ENCODE measurements around the gene NME7.

DNA sequence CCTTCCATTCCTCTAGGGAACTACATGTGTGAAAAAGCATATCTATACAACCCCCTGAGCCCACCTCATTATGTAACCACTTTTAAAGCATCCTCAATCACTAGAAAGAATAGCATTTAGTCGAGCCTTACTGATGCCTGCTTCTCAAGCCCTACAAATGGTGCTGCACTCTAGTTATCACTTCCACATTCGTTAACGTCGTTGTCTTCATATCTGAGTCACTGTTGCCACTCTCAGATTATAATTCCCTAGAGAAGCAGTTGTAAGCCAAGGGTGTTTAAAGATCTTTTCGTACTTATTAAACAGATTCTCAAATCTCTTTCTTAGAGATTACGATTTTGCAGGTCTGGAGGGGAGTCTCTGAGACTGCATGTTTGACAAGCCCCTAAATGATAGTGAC lies 244.6 kb downstream of the NME7 start:
- no peak for TF ChIP-seq CTCF (conservative IDR thresholded peaks at IDR 0.05; ENCODE audit: low read depth in 2 of 2)
- no peak for TF ChIP-seq POLR2AphosphoS5 (IDR thresholded peaks at IDR 0.05; ENCODE audit: low read depth)
